Gastrocnemius medialis (tissue), 4 donors: ENCODE results near the gene MUSTN1.

ENCODE experiments used
- CTCF ChIP-seq, 5 experiments: fragments of 450-650 bp in 3 of 5; fragments of 200-600 bp in 2 of 5; sonication (generic) in 2 of 5; IDR thresholded peaks in 4 of 5; conservative IDR thresholded peaks in 1 of 5; 1 replicate in 4 of 5; 2 replicates in 1 of 5; pipeline ENCODE4 v1.5.1; 2016 to 2019; ENCODE audit warnings: antibody characterized with exemption in 5 of 5, mild to moderate bottlenecking in 3 of 5, moderate library complexity in 3 of 5
- POLR2A ChIP-seq, 2 donors: fragments of 450-650 bp; IDR thresholded peaks; one replicate each; pipeline ENCODE4 v1.6.1; 2017; ENCODE audit warnings: antibody characterized with exemption in 2 of 2, mild to moderate bottlenecking in 2 of 2, moderate library complexity in 2 of 2

GRCh38 chr3:52831500-52832301 lies 3.1 kb downstream of the MUSTN1 start:
- TF ChIP-seq CTCF (IDR thresholded peaks at IDR 0.05 in 4 of 5, conservative IDR thresholded peaks at IDR 0.05 in 1 of 5) (no peak), POLR2A (IDR thresholded peaks at IDR 0.05) (peak; percentile 54 to 66)
